ENCODE measurements around the gene DOCK8.
"Not testable (repeated sequence)": the region's sequence is repeated elsewhere in the genome, so short reads cannot be mapped to it uniquely, and the experiment has no call there.

The DOCK8 gene

DNA sequence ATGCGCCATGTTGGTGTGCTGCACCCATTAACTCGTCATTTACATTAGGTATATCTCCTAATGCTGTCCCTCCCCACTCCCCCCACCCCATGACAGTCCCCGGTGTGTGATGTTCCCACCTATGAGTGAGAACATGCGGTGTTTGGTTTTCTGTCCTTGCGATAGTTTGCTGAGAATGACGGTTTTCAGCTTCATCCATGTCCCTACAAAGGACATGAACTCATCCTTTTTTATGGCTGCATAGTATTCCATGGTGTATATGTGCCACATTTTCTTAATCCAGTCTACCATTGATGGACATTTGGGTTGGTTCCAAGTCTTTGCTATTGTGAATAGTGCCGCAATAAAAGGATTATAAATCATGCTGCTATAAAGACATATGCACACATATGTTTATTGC lies 195.0 kb downstream of the DOCK8 start:
- H3K4me3 ChIP-seq (ENCODE audit: extremely low read depth, insufficient read depth, low read length, poor library complexity, severe bottlenecking); H3K9me3 ChIP-seq (ENCODE audit: control insufficient read depth, low read length); H3K4me1 ChIP-seq (ENCODE audit: control insufficient read depth, insufficient read depth, low read length, poor library complexity, severe bottlenecking); H3K27ac ChIP-seq (ENCODE audit: low read depth, low read length, severe bottlenecking); H3K36me3 ChIP-seq (ENCODE audit: control insufficient read depth, insufficient read depth, low read length): not testable (repeated sequence)
- WGBS, 2 experiments (ENCODE audit: insufficient coverage in 2 of 2) = no CpG with 5 or more reads among the region's 7 CpGs

DNA sequence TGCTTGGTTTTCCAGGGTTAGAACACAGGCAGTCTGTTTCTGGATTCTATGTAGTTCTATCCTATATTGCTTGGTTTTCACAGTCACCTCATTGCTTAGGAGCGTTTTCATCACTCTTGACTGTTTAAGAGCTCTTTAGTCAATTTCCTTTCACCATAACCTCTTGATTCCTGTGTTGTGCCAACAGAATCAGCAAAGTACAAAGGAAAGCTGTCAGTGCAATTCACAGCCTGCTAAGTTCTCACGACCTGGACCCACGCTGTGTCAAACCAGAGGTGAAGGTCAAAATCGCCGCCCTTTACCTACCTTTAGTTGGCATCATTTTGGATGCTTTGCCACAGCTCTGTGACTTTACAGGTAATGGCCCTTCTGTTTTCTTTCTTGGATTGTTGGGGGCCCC lies 199.9 kb downstream of the DOCK8 start:
- H3K36me3 ChIP-seq (ENCODE audit: control insufficient read depth, insufficient read depth, low read length) = no peaks in the 10 kb centered on the region
- no peaks in the 10 kb centered on the region for H3K4me1 ChIP-seq (ENCODE audit: control insufficient read depth, insufficient read depth, low read length, poor library complexity, severe bottlenecking)
- WGBS, 2 experiments (ENCODE audit: insufficient coverage in 2 of 2) = 89 to 96% methylated on average over 4 to 5 of the region's 5 CpGs
- H3K9me3 ChIP-seq (ENCODE audit: control insufficient read depth, low read length) = no peaks in the 10 kb centered on the region
- no peak overlapping the region for H3K4me3 ChIP-seq (ENCODE audit: extremely low read depth, insufficient read depth, low read length, poor library complexity, severe bottlenecking)
- H3K27ac ChIP-seq (ENCODE audit: low read depth, low read length, severe bottlenecking) = no peak overlapping the region

DNA sequence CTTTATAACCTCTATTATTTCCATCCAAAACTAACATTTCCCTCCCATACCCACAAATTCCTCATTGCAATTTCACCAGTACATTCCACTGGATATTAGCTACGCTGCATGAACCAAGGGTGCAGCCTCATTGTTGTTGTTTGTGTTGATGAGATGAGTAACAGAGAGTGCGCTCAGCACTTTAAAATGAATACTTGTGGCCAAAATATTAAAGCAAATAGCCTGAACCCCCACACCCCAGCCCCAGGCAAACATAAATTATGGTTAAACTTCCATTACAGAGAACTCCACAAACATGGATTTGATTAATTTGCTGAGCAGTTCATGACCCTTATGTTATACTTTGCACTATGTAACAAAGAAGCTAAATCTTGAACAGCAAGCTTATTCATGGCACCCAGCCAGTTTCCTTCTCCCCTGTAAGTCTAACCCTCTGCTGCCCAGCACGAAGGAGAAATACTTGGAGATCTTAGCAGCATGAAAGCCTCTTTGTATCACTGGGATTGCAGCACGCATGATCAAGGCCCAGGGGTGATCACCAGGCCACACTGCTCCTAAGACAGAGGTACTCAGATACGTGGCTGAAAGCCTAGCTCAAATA lies 205.0 kb downstream of the DOCK8 start:
- Histone ChIP-seq H3K27ac (ENCODE audit: low read depth, low read length, severe bottlenecking) (no peak overlapping the region), H3K36me3 (ENCODE audit: control insufficient read depth, insufficient read depth, low read length) (no peaks in the 10 kb centered on the region), H3K4me3 (ENCODE audit: extremely low read depth, insufficient read depth, low read length, poor library complexity, severe bottlenecking) (no peak overlapping the region), H3K4me1 (ENCODE audit: control insufficient read depth, insufficient read depth, low read length, poor library complexity, severe bottlenecking) (no peaks in the 10 kb centered on the region), H3K9me3 (ENCODE audit: control insufficient read depth, low read length) (no peaks in the 10 kb centered on the region)
- WGBS, 2 experiments (ENCODE audit: insufficient coverage in 2 of 2) = 66 to 80% methylated on average over 3 of the region's 5 CpGs

DNA sequence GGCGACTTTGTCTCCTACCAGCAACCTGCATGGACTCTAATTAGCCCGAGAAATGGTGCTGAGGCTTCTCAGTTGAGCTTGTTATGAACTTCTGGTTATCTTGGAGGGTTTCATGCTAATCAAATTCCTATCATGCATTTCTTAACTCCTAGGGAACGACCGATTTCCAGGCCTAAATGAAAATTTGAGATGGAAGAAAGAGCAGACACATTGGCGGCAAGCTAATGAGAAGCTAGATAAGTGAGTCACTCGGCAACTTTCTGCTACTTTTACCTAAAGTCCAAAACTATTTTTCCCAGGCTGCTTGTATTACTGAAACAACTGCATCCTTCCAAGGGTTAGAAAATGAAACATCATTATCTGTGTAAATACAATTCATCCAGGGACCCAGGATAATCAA lies 207.2 kb downstream of the DOCK8 start:
- Histone ChIP-seq H3K27ac (ENCODE audit: low read depth, low read length, severe bottlenecking) (no peak overlapping the region), H3K36me3 (ENCODE audit: control insufficient read depth, insufficient read depth, low read length) (no peaks in the 10 kb centered on the region), H3K4me3 (ENCODE audit: extremely low read depth, insufficient read depth, low read length, poor library complexity, severe bottlenecking) (no peak overlapping the region), H3K9me3 (ENCODE audit: control insufficient read depth, low read length) (no peaks in the 10 kb centered on the region), H3K4me1 (ENCODE audit: control insufficient read depth, insufficient read depth, low read length, poor library complexity, severe bottlenecking) (no peaks in the 10 kb centered on the region)
- WGBS, 2 experiments (ENCODE audit: insufficient coverage in 2 of 2) = 83 to 90% methylated on average over 1 to 3 of the region's 6 CpGs

DNA sequence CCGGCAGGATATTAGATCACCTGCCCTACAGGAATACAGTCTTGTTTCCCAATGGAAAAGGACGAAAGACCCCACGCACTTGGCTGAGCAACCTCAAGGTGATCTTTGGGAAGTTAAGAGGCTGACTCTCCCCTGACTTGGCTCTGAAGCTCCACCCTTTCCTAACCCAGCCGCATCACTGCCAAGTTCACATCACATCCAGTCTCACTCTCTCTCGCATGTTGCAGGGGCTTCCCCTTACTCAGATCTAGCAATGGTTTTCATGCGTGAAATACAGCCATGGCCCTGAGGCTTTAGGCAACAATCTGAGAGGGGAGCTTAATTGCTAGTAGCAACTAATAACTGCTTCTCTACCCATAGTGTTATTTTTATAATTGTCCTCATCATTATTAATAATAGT lies 211.6 kb downstream of the DOCK8 start:
- H3K27ac ChIP-seq (ENCODE audit: low read depth, low read length, severe bottlenecking) = no peak overlapping the region
- no peaks in the 10 kb centered on the region for H3K36me3 ChIP-seq (ENCODE audit: control insufficient read depth, insufficient read depth, low read length)
- WGBS, 2 experiments (ENCODE audit: insufficient coverage in 2 of 2) = 89 to 100% methylated on average over 2 to 5 of the region's 6 CpGs
- H3K4me3 ChIP-seq (ENCODE audit: extremely low read depth, insufficient read depth, low read length, poor library complexity, severe bottlenecking) = no peak overlapping the region
- H3K9me3 ChIP-seq (ENCODE audit: control insufficient read depth, low read length) = no peaks in the 10 kb centered on the region
- no peaks in the 10 kb centered on the region for H3K4me1 ChIP-seq (ENCODE audit: control insufficient read depth, insufficient read depth, low read length, poor library complexity, severe bottlenecking)

DNA sequence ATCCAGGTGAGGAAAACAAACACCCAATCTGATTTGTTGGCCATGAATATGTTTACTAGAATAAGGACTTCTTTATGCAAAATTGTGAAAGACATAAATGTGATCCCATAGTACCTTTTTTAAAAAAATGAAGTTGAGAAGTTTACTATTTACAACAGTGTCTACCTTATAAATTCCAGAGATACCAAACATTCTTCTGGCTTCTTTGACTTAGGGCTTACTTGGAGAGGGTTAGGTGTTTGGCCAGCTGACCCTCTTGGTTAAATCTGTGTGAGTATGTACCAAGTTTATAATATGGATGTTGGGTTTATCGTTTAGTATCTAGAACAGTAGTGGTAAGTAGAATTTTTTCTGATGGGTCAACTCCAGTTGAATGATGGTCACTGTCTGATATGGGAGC lies 212.3 kb downstream of the DOCK8 start:
- no peaks in the 10 kb centered on the region for H3K36me3 ChIP-seq (ENCODE audit: control insufficient read depth, insufficient read depth, low read length)
- WGBS, 2 experiments (ENCODE audit: insufficient coverage in 2 of 2) = 78 to 80% methylated on average over 1 of the region's 1 CpG
- H3K4me1 ChIP-seq (ENCODE audit: control insufficient read depth, insufficient read depth, low read length, poor library complexity, severe bottlenecking) = no peaks in the 10 kb centered on the region
- H3K9me3 ChIP-seq (ENCODE audit: control insufficient read depth, low read length) = no peaks in the 10 kb centered on the region
- no peak overlapping the region for H3K27ac ChIP-seq (ENCODE audit: low read depth, low read length, severe bottlenecking)
- no peak overlapping the region for H3K4me3 ChIP-seq (ENCODE audit: extremely low read depth, insufficient read depth, low read length, poor library complexity, severe bottlenecking)

DNA sequence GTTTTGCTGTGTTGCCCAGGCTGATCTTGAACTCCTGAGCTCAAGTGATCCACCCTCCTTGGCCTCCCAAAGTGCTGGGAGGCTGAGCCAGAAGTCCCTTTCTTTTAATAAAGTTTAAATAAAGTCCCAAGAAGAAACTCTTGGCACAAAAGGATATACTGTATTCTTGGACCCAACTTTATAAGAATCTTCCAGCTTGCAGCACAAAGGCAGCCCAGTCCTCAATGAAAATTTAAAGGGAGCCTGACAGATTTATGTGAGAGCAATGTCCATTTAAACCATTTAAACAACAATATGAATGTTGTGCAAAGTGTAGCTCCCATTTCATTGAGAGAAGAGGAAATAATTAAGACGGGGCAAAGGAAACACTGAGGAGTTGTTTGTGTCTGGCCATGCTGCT lies 217.0 kb downstream of the DOCK8 start:
- H3K27ac ChIP-seq (ENCODE audit: low read depth, low read length, severe bottlenecking) = no peak overlapping the region
- no peaks in the 10 kb centered on the region for H3K4me1 ChIP-seq (ENCODE audit: control insufficient read depth, insufficient read depth, low read length, poor library complexity, severe bottlenecking)
- H3K36me3 ChIP-seq (ENCODE audit: control insufficient read depth, insufficient read depth, low read length) = no peaks in the 10 kb centered on the region
- WGBS, 2 experiments (ENCODE audit: insufficient coverage in 2 of 2) = 80% methylated on average over 1 of the region's 1 CpG; no CpG with 5 or more reads in 1 of the 2 experiments
- H3K9me3 ChIP-seq (ENCODE audit: control insufficient read depth, low read length) = no peaks in the 10 kb centered on the region
- H3K4me3 ChIP-seq (ENCODE audit: extremely low read depth, insufficient read depth, low read length, poor library complexity, severe bottlenecking) = no peak overlapping the region

DNA sequence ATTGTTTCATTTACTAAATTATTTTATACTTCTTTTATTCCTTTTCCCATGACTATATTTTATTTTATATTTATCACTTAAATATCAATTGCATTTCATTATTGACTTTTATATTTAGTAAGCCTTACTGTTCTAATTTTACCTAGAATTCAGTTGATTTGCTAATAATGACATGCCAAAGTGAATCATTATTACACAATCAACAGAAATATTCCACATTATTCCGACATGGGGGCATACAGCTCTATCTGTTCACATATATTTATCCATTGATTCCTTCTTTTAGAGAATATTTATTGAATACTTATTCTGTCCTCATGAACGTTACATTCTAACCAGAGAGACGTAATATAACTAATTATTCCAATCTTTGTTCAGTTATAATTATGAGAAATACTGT lies 221.8 kb downstream of the DOCK8 start:
- Histone ChIP-seq H3K27ac (ENCODE audit: low read depth, low read length, severe bottlenecking) (no peak overlapping the region), H3K4me1 (ENCODE audit: control insufficient read depth, insufficient read depth, low read length, poor library complexity, severe bottlenecking) (no peaks in the 10 kb centered on the region), H3K36me3 (ENCODE audit: control insufficient read depth, insufficient read depth, low read length) (no peaks in the 10 kb centered on the region), H3K9me3 (ENCODE audit: control insufficient read depth, low read length) (no peaks in the 10 kb centered on the region), H3K4me3 (ENCODE audit: extremely low read depth, insufficient read depth, low read length, poor library complexity, severe bottlenecking) (no peak overlapping the region)
- 20% methylated on average over 1 of the region's 3 CpGs; no CpG with 5 or more reads in 1 of the 2 experiments for WGBS, 2 experiments (ENCODE audit: insufficient coverage in 2 of 2)

DNA sequence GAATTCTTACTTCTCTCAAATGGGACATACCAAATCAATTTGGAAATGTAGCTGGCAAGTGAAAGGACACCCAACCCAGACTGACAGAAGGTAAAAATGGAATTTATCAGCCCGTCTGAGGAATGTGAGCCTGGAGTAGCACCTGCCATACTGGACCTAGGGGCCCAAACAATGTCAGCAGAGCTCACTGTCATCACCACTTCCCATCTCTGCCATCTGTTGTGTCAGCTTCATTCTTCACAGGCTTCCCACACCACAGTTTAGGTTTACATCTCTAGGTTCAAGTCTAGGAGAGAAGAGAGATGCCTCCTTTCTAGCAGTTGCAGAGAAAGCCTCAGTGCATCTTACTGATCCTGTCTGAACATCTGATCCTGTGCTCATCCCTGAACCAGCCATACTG lies 222.4 kb downstream of the DOCK8 start:
- H3K36me3 ChIP-seq (ENCODE audit: control insufficient read depth, insufficient read depth, low read length) = no peaks in the 10 kb centered on the region
- 71 to 90% methylated on average over 1 of the region's 1 CpG for WGBS, 2 experiments (ENCODE audit: insufficient coverage in 2 of 2)
- no peaks in the 10 kb centered on the region for H3K4me1 ChIP-seq (ENCODE audit: control insufficient read depth, insufficient read depth, low read length, poor library complexity, severe bottlenecking)
- no peaks in the 10 kb centered on the region for H3K9me3 ChIP-seq (ENCODE audit: control insufficient read depth, low read length)
- no peak overlapping the region for H3K4me3 ChIP-seq (ENCODE audit: extremely low read depth, insufficient read depth, low read length, poor library complexity, severe bottlenecking)
- no peak overlapping the region for H3K27ac ChIP-seq (ENCODE audit: low read depth, low read length, severe bottlenecking)

DNA sequence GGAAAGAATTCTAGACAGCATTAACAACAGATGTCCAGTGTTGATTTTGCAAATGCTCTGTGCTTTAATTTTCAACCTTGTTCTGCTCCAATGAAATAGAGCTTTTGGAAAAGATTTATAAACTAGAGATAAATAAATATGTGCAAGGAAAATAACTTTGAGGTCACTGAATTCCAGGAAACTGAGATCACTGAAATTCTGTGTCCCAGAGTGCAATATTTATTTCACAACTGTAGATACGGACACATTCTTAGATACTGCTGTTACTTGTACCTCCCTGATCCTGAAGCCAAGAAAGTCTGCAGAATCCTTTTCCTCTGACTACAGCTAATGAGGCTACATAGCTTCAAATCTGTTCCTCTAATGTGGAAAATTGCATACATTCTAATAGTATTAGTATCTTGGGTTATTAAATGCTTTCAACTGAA lies 222.9 kb downstream of the DOCK8 start:
- Histone ChIP-seq H3K9me3 (ENCODE audit: control insufficient read depth, low read length) (no peaks in the 10 kb centered on the region), H3K4me3 (ENCODE audit: extremely low read depth, insufficient read depth, low read length, poor library complexity, severe bottlenecking) (no peak overlapping the region), H3K4me1 (ENCODE audit: control insufficient read depth, insufficient read depth, low read length, poor library complexity, severe bottlenecking) (no peaks in the 10 kb centered on the region), H3K27ac (ENCODE audit: low read depth, low read length, severe bottlenecking) (no peak overlapping the region), H3K36me3 (ENCODE audit: control insufficient read depth, insufficient read depth, low read length) (no peaks in the 10 kb centered on the region)
- no CpG with 5 or more reads among the region's 1 CpG for WGBS, 2 experiments (ENCODE audit: insufficient coverage in 2 of 2)

DNA sequence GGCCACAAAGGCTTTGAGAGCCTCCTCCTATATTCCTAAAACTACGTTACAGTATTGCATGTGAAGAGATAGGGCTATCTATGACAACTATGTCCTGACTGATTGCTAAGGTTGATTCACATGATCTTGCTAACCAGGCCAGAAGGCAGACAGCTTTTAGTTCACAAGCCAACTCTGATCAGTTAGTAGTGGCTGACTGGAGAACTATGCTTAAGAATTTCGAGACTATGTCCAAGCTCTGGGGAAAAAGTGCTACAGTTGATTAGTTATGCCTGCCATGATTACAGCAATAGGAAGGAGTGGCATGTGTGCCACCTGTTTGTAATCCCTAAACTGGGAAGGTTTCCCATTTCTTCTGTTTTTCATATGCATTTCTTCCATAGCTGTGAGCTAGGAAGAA lies 223.4 kb downstream of the DOCK8 start:
- H3K9me3 ChIP-seq (ENCODE audit: control insufficient read depth, low read length) = no peaks in the 10 kb centered on the region
- H3K4me3 ChIP-seq (ENCODE audit: extremely low read depth, insufficient read depth, low read length, poor library complexity, severe bottlenecking) = no peak overlapping the region
- no peaks in the 10 kb centered on the region for H3K4me1 ChIP-seq (ENCODE audit: control insufficient read depth, insufficient read depth, low read length, poor library complexity, severe bottlenecking)
- H3K27ac ChIP-seq (ENCODE audit: low read depth, low read length, severe bottlenecking) = no peak overlapping the region
- no peaks in the 10 kb centered on the region for H3K36me3 ChIP-seq (ENCODE audit: control insufficient read depth, insufficient read depth, low read length)
- 81 to 91% methylated on average over 1 to 2 of the region's 2 CpGs for WGBS, 2 experiments (ENCODE audit: insufficient coverage in 2 of 2)

Data from mesodermal cell (in vitro differentiated cells).